Loucy (cell line): ENCODE results near the gene DHX16.

Source experiments
- H2AFZ ChIP-seq: fragments of 200-600 bp; sonication (generic); 2 replicates; pipeline ENCODE4 v1.6.0; 2016; ENCODE audit warnings: antibody characterized with exemption, mild to moderate bottlenecking, low read length, moderate library complexity
- H3F3A ChIP-seq: fragments of 200-600 bp; 2 replicates; pipeline ENCODE4 v1.6.0; 2016; ENCODE audit warnings: antibody characterized with exemption, low read depth, mild to moderate bottlenecking
- H3K27me3 ChIP-seq: fragments of 200-600 bp; sonication (generic); 2 replicates; pipeline ENCODE4 v1.6.1; 2014; ENCODE audit warnings: low read length, mild to moderate bottlenecking; ENCODE audit not compliant: insufficient read depth, poor library complexity, severe bottlenecking
- H3K36me3 ChIP-seq: fragments of 200-600 bp; sonication (generic); 2 replicates; pipeline ENCODE4 v1.6.1; 2016; ENCODE audit warnings: low read length; ENCODE audit not compliant: insufficient read depth
- H3K4me1 ChIP-seq: fragments of 200-600 bp; sonication (generic); 2 replicates; pipeline ENCODE4 v1.5.1; 2014; ENCODE audit warnings: low read length, mild to moderate bottlenecking; ENCODE audit not compliant: insufficient read depth, poor library complexity, severe bottlenecking
- H3K4me2 ChIP-seq: fragments of 200-600 bp; sonication (generic); 2 replicates; pipeline ENCODE4 v1.6.0; 2014; ENCODE audit warnings: antibody characterized with exemption, low read length, low read depth, mild to moderate bottlenecking; ENCODE audit not compliant: poor library complexity, severe bottlenecking
- H3K4me3 ChIP-seq: fragments of 200-600 bp; sonication (generic); 2 replicates; pipeline ENCODE4 v1.5.1; 2014; ENCODE audit warnings: low read length, mild to moderate bottlenecking, mixed read lengths; ENCODE audit not compliant: poor library complexity, severe bottlenecking
- H3K79me2 ChIP-seq: fragments of 200-600 bp; sonication (generic); 2 replicates; pipeline ENCODE4 v1.6.1; 2014; ENCODE audit warnings: low read length; ENCODE audit not compliant: insufficient read depth
- H3K9ac ChIP-seq: fragments of 200-600 bp; sonication (generic); 2 replicates; pipeline ENCODE4 v1.6.0; 2014; ENCODE audit warnings: mild to moderate bottlenecking, low read depth, low read length, moderate library complexity; ENCODE audit not compliant: poor library complexity, severe bottlenecking
- H3K9me2 ChIP-seq: fragments of 200-600 bp; sonication (generic); replicated peaks from 2 replicates; pipeline ENCODE4 v1.6.1; 2016; ENCODE audit warnings: low read depth, low read length, mixed read lengths
- H3K9me3 ChIP-seq: fragments of 200-600 bp; sonication (generic); 2 replicates; pipeline ENCODE4 v1.6.1; 2014; ENCODE audit warnings: mild to moderate bottlenecking, antibody characterized with exemption, low read length, low read depth; ENCODE audit not compliant: insufficient read depth
- H4K20me1 ChIP-seq: fragments of 200-600 bp; sonication (generic); 2 replicates; pipeline ENCODE4 v1.6.0; 2014; ENCODE audit warnings: antibody characterized with exemption, low read length, mild to moderate bottlenecking; ENCODE audit not compliant: insufficient read depth, poor library complexity, severe bottlenecking
- EZH2phosphoT487 ChIP-seq: fragments of 200-600 bp; IDR thresholded peaks from 2 replicates; pipeline ENCODE4 v1.6.1; 2018; ENCODE audit warnings: antibody characterized with exemption, mild to moderate bottlenecking, moderate library complexity, borderline replicate concordance
- TF ChIP-seq, protein P1 (sequence below): fragments of 200-600 bp; sonication (generic); conservative IDR thresholded peaks from 2 replicates; pipeline ENCODE4 v1.5.1; 2014; ENCODE audit warnings: mild to moderate bottlenecking, antibody characterized with exemption, low read length

The DHX16 gene

DNA sequence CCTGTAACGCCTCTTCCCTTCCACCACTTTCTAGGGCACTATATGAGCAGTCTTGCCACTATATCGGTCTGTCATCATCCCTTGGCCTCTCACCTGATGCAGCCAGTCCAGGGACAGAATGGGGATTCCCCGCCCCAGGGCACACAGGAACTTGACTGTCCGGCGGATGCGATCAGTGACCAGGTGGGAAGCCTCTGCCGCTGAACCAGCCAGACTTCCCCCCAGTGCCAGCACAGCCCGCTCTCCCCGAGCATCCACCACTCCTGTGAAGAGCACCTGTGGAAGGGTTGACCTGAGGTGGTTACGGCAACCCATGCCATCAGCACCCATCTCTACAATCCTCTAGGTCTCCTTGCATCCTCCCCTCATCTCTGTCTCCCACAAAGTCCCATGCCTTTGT lies 30.2 kb upstream of the DHX16 start:
- no peaks in the 10 kb centered on the region for H3K9me2 ChIP-seq
- H3K9ac ChIP-seq, result no peak overlapping the region
- no peaks in the 10 kb centered on the region for H3K9me3 ChIP-seq
- peaks cover 31% of the 10 kb centered on the region; the same call in 1 of the 2 replicates for H3K36me3 ChIP-seq
- no peak overlapping the region for H2AFZ ChIP-seq
- H3K27me3 ChIP-seq, result no peaks in the 10 kb centered on the region
- H3K4me2 ChIP-seq, result no peak overlapping the region
- no peaks in the 10 kb centered on the region; the same call in 1 of the 2 replicates for H3K79me2 ChIP-seq
- H3K4me3 ChIP-seq, result no peak overlapping the region
- H3K4me1 ChIP-seq, result no peaks in the 10 kb centered on the region
- TF ChIP-seq EZH2phosphoT487, result no peak
- TF ChIP-seq, protein P1, sequence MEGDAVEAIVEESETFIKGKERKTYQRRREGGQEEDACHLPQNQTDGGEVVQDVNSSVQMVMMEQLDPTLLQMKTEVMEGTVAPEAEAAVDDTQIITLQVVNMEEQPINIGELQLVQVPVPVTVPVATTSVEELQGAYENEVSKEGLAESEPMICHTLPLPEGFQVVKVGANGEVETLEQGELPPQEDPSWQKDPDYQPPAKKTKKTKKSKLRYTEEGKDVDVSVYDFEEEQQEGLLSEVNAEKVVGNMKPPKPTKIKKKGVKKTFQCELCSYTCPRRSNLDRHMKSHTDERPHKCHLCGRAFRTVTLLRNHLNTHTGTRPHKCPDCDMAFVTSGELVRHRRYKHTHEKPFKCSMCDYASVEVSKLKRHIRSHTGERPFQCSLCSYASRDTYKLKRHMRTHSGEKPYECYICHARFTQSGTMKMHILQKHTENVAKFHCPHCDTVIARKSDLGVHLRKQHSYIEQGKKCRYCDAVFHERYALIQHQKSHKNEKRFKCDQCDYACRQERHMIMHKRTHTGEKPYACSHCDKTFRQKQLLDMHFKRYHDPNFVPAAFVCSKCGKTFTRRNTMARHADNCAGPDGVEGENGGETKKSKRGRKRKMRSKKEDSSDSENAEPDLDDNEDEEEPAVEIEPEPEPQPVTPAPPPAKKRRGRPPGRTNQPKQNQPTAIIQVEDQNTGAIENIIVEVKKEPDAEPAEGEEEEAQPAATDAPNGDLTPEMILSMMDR, result no peak
- H4K20me1 ChIP-seq, result no peaks in the 10 kb centered on the region
- no peaks in the 10 kb centered on the region for H3F3A ChIP-seq

DNA sequence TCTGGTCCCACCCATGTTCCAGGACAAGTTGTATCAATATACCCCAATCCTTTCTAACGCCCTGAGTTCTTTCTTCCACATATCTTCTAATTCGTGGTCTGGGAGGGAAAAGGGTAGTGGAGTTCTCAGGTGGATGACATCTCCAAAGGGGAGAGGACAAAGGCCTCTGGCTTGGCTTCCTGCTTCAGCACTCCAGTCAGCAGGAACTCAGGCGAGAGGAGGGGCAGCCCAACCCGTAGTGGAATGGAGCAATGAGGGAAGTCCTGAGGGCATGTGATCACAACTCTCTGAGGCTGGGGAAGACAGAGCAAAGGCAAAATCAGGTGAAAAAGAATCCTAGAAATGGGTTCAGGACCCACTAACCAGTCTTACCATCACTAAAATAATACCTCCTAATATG lies 27.5 kb upstream of the DHX16 start:
- no peak overlapping the region for H2AFZ ChIP-seq
- H3K9me3 ChIP-seq, result no peaks in the 10 kb centered on the region
- H3K9ac ChIP-seq, result no peak overlapping the region
- no peaks in the 10 kb centered on the region for H3K9me2 ChIP-seq
- no peaks in the 10 kb centered on the region for H3K79me2 ChIP-seq
- TF ChIP-seq EZH2phosphoT487, result no peak
- TF ChIP-seq, protein P1, result no peak
- no peak overlapping the region for H3K4me2 ChIP-seq
- no peak overlapping the region for H3K4me3 ChIP-seq
- H3K36me3 ChIP-seq, result peaks cover 21% of the 10 kb centered on the region; the same call in 1 of the 2 replicates
- no peaks in the 10 kb centered on the region for H3F3A ChIP-seq
- H4K20me1 ChIP-seq, result no peaks in the 10 kb centered on the region
- no peaks in the 10 kb centered on the region for H3K4me1 ChIP-seq
- H3K27me3 ChIP-seq, result no peaks in the 10 kb centered on the region

DNA sequence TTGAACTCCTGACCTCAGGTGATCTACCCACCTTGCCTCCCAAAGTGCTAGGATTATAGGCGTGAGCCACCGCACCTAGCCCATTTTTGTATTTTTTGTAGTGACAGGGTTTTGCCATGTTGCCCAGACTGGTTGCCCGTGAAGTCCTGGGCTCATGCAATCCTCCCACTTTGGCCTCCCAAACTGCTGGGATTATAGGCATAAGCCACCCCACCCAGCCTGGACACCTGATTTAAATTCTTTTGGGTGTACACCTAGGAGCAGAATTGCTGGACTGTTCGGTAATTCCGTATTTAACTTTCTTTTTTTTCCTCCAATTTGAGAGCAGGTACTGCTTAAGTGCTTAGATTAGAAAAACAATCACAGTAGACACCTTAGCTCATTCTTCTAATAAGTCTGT lies 23.6 kb upstream of the DHX16 start:
- Histone ChIP-seq H3K9me3 (no peaks in the 10 kb centered on the region), H3K79me2 (no peaks in the 10 kb centered on the region), H2AFZ (no peak overlapping the region), H3K9ac (no peak overlapping the region), H3K9me2 (no peaks in the 10 kb centered on the region), H3F3A (no peaks in the 10 kb centered on the region), H4K20me1 (no peaks in the 10 kb centered on the region), H3K4me3 (no peak overlapping the region), H3K27me3 (no peaks in the 10 kb centered on the region), H3K4me1 (peaks cover under 1% of the 10 kb centered on the region), H3K36me3 (peaks cover 6% of the 10 kb centered on the region; the same call in 1 of the 2 replicates), H3K4me2 (no peak overlapping the region)
- TF ChIP-seq, protein P1, result no peak
- TF ChIP-seq EZH2phosphoT487, result no peak
